ENCODE data around the gene CDKL4. TPM values are rescaled to one million over a fixed set of nuclear protein-coding genes. Genes with fewer than 3 reads are reported as not detected.
"Not testable (repeated sequence)": the region's sequence is repeated elsewhere in the genome, so short reads cannot be mapped to it uniquely, and the experiment has no call there.

Gene CDKL4
- total RNA-seq, 2 donors from 2014 or later, result 0.30 TPM; not detected in 1

DNA sequence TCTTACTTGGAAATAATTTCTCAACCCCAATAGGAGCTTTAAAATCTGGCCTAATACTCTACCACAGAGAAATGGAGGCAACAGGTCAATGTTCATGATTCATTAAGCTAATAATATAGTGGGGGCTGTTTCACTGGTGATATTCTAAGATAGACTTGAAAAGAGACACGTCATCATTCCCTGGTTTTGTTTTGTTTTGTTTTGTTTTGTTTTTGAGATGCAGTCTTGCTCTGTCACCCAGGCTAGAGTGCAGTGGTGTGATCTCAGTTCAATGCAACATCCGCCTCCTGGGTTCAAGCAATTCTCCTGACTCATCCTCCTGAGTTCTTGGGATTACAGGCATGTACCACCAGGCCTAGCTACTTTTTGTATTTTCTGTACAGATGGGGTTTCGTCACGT is 85.4 kb downstream of the CDKL4 start:
- ATAC-seq (replicated peaks in 1 of 2), result no peak
- Mint-ChIP-seq H3K36me3 (ENCODE audit: insufficient read depth in 2 of 2) (peaks cover 0 to 2% of the 10 kb centered on the region in 2 donors), H3K27ac (no peak overlapping the region), H3K4me1 (ENCODE audit: low read depth) (no peaks in the 10 kb centered on the region), H3K4me3 (no peak overlapping the region), H3K9me3 (peaks cover 0 to 2% of the 10 kb centered on the region in 2 donors), H3K27me3 (ENCODE audit: low read depth) (no peaks in the 10 kb centered on the region)
- DNase-seq, result no peak

DNA sequence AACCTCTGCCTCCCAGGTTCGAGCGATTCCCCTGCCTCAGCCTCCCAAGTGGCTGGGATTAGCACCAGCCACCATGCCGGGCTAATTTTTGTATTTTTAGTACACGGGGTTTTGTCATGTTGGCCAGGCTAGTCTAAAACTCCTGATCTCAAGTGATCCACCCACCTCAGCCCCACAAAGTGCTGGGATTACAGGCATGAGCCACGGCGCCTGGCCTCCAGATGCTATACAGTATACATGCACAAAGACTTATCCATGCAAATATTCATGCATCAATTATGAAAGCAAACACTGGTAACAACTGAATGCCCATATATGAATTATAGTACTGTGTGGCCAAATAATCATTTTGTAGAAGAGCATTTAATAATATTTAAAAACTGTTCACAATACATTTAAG is 86.9 kb downstream of the CDKL4 start:
- DNase-seq (no peak), ATAC-seq (replicated peaks in 1 of 2) (no peak)
- no peaks in the 10 kb centered on the region for H3K4me1 Mint-ChIP-seq (ENCODE audit: low read depth)
- no peaks in the 10 kb centered on the region for H3K36me3 Mint-ChIP-seq (ENCODE audit: insufficient read depth in 2 of 2)
- no peaks in the 10 kb centered on the region for H3K9me3 Mint-ChIP-seq
- H3K27ac Mint-ChIP-seq, result no peak overlapping the region
- H3K27me3 Mint-ChIP-seq (ENCODE audit: low read depth), result no peaks in the 10 kb centered on the region
- no peak overlapping the region for H3K4me3 Mint-ChIP-seq

DNA sequence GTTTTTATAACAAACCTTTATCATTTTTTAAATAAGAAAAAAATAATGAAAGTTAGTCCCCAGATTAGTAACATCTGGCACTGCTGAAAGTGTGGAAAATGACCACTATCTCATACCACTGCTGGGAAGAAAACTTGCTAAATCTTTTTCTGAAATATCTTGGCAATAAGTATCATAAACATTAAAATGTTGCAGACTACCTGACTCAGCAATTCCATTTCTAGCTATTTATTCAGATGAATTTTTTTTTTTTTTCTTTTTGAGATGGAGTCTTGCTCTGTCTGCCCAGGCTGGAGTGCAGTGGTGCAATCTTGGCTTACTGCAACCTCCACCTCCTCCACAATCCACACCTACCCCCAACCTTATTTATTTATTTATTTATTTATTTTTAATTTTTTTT is 87.7 kb downstream of the CDKL4 start:
- ATAC-seq (replicated peaks in 1 of 2), result no peak
- no peak overlapping the region for H3K4me3 Mint-ChIP-seq
- H3K9me3 Mint-ChIP-seq, result no peaks in the 10 kb centered on the region

DNA sequence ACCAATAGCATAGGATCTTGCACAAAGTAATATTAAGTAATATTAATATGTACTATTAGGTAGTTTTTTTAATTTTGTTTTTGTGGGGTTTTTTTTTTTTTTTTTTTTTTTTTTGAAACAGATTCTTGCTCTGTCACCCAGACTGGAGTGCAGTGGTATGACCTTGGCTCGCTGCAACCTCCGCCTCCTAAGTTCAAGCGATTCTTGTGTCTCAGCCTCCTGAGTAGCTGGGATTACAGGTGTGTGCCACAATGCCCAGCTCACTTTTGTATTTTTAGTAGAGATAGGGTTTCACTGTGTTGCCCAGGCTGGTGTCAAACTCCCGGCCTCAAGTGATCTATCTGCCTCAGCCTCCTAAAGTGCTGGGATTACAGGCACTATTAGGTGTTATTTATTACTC is 88.2 kb downstream of the CDKL4 start:
- H3K4me3 Mint-ChIP-seq; H3K27ac Mint-ChIP-seq; H3K4me1 Mint-ChIP-seq (ENCODE audit: low read depth); H3K9me3 Mint-ChIP-seq; H3K36me3 Mint-ChIP-seq (ENCODE audit: insufficient read depth in 2 of 2); H3K27me3 Mint-ChIP-seq (ENCODE audit: low read depth); ATAC-seq (replicated peaks in 1 of 2); DNase-seq: not testable (repeated sequence)

More for the DNA sequence above, 87.7 kb downstream of the CDKL4 start:
- no peak for DNase-seq
- no peaks in the 10 kb centered on the region for H3K4me1 Mint-ChIP-seq (ENCODE audit: low read depth)
- no peak overlapping the region for H3K27ac Mint-ChIP-seq
- no peaks in the 10 kb centered on the region for H3K27me3 Mint-ChIP-seq (ENCODE audit: low read depth)
- no peaks in the 10 kb centered on the region for H3K36me3 Mint-ChIP-seq (ENCODE audit: insufficient read depth in 2 of 2)

DNA sequence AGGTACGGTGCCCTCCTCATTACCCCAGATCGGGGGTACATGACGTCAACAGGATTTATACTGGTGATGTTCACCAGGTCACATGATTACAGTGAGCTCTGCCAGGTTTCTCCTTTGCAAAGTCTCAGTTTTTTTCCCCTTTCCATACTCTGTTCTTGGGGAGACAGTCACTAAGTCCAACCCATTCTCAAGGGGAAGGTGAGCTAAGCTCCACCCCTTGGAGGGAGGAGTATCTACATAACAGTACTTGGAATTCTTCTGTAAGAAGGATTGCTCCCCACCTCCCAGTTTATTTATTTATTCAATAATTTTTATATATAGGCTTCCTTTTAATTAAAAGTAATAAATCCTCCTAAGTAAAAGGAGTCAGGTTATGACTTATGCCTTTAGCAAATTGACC is 88.8 kb downstream of the CDKL4 start:
- Mint-ChIP-seq H3K27me3 (ENCODE audit: low read depth) (no peaks in the 10 kb centered on the region), H3K36me3 (ENCODE audit: insufficient read depth in 2 of 2) (no peaks in the 10 kb centered on the region), H3K9me3 (no peaks in the 10 kb centered on the region), H3K4me1 (ENCODE audit: low read depth) (no peaks in the 10 kb centered on the region), H3K27ac (no peak overlapping the region), H3K4me3 (no peak overlapping the region)
- no peak for DNase-seq
- no peak for ATAC-seq (replicated peaks in 1 of 2)

DNA sequence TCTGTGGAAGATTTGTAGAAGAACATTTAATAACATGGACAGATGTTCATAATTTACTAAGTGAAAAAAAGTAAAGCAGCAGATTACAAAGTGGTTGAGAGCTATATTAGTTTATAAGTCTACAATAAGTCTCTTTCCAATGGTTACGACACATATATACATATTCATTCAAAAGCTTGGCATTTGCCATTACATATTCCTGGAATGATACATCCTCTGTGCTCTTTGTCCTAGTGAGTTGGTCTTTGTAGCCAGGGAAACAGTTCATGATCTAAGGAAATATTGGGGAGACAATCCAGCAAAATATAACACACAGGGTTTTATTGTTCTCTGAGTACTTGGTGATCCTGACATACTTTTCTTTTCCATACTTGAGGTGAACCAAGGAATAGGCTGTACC is 90.5 kb downstream of the CDKL4 start:
- Mint-ChIP-seq H3K36me3 (ENCODE audit: insufficient read depth in 2 of 2) (no peaks in the 10 kb centered on the region), H3K4me1 (ENCODE audit: low read depth) (no peaks in the 10 kb centered on the region), H3K27me3 (ENCODE audit: low read depth) (no peaks in the 10 kb centered on the region), H3K27ac (no peak overlapping the region), H3K9me3 (no peaks in the 10 kb centered on the region), H3K4me3 (no peak overlapping the region)
- ATAC-seq (replicated peaks in 1 of 2) (no peak), DNase-seq (no peak)

DNA sequence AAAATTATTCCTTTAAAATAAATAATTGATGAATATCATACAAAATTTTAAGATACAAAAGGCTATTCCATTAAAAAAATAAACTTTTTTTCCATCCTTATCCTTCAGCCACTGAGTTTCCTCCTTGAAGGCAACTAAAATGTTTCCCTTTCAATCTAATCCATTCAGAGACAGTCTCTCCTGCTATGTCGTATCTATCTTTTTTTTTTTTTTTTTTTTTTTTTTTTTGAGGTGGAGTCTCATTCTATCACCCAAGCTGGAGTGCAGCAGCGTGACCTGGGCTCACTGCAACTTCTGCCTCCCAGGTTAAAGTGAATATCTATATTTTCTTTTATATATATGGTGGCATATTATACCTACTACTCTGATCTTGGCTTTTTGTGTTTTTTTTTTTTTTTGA is 91.3 kb downstream of the CDKL4 start:
- Mint-ChIP-seq H3K36me3 (ENCODE audit: insufficient read depth in 2 of 2) (no peaks in the 10 kb centered on the region), H3K4me3 (no peak overlapping the region), H3K27ac (no peak overlapping the region), H3K9me3 (no peaks in the 10 kb centered on the region), H3K4me1 (ENCODE audit: low read depth) (no peaks in the 10 kb centered on the region), H3K27me3 (ENCODE audit: low read depth) (no peaks in the 10 kb centered on the region)
- ATAC-seq (replicated peaks in 1 of 2) (no peak), DNase-seq (no peak)

DNA sequence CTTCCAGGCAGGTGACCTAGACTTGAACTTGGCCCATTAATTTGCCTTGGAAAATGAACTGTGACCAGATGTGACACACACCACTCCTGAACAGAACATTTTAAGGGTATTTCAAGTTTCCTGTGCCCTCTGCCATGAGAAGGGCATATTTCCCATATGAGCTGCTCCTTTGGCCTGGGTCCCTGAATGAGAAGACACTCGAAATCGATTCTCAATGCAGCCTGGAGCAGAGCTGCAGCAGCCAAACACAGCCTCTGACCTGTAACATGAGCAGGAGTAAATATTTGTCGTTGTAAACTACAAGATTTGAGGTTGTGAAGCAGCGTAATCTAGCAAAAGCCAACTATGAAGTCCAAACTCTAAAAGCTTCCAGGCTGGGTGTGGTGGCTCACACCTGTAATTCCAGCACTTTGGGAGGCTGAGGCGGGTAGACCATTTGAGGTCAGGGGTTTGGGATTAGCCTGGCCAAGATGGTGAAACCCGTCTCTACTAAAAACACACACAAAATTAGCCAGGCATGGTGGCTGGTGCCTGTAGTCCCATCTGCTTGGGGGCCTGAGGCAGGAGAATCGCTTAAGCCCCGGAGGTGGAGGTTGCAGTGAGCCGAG is 92.8 kb downstream of the CDKL4 start:
- DNase-seq, result no peak
- Mint-ChIP-seq H3K9me3 (no peaks in the 10 kb centered on the region), H3K4me1 (ENCODE audit: low read depth) (no peaks in the 10 kb centered on the region), H3K4me3 (no peak overlapping the region), H3K27me3 (ENCODE audit: low read depth) (no peaks in the 10 kb centered on the region), H3K36me3 (ENCODE audit: insufficient read depth in 2 of 2) (no peaks in the 10 kb centered on the region), H3K27ac (no peak overlapping the region)
- ATAC-seq (replicated peaks in 1 of 2), result no peak

DNA sequence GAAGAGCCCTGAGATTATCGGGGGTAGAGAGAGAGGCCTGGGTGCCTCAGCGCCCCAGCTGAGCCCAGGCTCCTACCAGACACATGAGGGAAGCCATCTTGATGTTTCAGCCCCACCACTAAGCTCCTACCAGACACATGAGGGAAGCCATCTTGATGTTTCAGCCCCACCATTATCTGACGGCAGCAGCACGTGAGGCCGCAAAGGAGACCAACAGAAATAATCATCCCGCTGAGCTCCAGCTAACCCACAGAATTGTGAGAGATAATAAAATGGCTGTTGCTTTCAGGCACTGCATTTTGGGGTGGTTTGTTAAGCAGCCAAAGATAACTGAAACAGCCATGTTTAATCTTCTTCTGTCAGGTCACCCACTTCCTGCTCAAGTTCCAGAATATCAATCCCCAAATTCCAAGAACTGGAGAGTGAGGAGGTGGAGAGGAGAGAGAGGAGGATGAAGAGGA is 93.6 kb downstream of the CDKL4 start:
- Mint-ChIP-seq H3K36me3 (ENCODE audit: insufficient read depth in 2 of 2) (no peaks in the 10 kb centered on the region), H3K27ac (no peak overlapping the region), H3K4me1 (ENCODE audit: low read depth) (no peaks in the 10 kb centered on the region), H3K27me3 (ENCODE audit: low read depth) (no peaks in the 10 kb centered on the region), H3K9me3 (no peaks in the 10 kb centered on the region), H3K4me3 (no peak overlapping the region)
- DNase-seq, result no peak
- ATAC-seq (replicated peaks in 1 of 2), result no peak

DNA sequence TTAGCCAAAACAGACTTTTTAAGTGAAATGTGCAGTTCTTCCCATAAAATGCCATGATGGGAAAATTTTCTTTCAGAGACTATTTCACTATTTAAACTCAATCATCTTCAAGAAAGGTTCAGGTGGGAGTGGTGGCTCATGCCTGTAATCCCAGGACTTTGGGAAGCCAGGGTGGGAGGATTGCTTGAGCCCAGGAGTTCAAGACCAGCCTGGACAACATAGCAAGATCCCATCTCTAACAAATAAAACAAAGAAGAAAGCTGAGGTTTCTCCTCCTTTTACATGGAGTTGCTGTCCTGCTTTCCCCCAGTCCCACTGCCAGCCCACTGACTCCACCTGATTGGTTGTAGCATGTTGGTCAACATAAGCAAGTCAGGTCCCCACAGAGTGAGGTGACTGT is 97.1 kb downstream of the CDKL4 start:
- Mint-ChIP-seq H3K36me3 (ENCODE audit: insufficient read depth in 2 of 2) (peaks cover 0 to 1% of the 10 kb centered on the region in 2 donors), H3K4me3 (no peak overlapping the region), H3K27me3 (ENCODE audit: low read depth) (no peaks in the 10 kb centered on the region), H3K27ac (no peak overlapping the region), H3K9me3 (no peaks in the 10 kb centered on the region), H3K4me1 (ENCODE audit: low read depth) (peaks cover 17% of the 10 kb centered on the region)
- ATAC-seq (replicated peaks in 1 of 2), result no peak
- no peak for DNase-seq

DNA sequence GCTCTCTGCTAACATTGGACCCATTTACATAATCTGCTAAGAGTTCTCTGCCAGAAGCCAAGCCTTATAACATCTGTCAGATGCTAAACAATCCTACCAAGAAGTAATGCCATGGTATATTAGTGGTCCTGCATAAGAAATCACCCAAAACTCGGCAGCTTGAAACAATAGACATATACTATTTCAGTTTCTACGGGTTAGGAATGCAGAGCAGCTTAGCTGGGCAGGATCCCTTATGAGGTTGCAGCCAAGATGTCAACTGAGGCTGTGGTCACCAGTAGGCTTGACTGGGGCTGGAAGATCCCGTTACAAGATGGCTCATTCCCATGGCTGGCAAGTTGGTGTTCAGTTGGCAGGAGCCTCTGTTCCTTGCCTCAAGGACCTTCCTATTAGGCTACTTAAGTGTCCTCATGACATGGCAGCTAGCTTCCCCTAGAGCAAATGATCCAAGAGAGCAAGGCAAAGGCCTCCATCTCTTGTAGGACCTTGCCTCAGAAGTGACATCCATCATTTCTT is 97.8 kb downstream of the CDKL4 start:
- H3K27ac Mint-ChIP-seq, result no peak overlapping the region
- H3K4me1 Mint-ChIP-seq (ENCODE audit: low read depth), result peaks cover 24% of the 10 kb centered on the region
- ATAC-seq (replicated peaks in 1 of 2) (no peak), DNase-seq (no peak)
- no peaks in the 10 kb centered on the region for H3K27me3 Mint-ChIP-seq (ENCODE audit: low read depth)
- peaks cover 0 to 1% of the 10 kb centered on the region in 2 donors for H3K36me3 Mint-ChIP-seq (ENCODE audit: insufficient read depth in 2 of 2)
- H3K9me3 Mint-ChIP-seq, result no peaks in the 10 kb centered on the region
- no peak overlapping the region for H3K4me3 Mint-ChIP-seq

DNA sequence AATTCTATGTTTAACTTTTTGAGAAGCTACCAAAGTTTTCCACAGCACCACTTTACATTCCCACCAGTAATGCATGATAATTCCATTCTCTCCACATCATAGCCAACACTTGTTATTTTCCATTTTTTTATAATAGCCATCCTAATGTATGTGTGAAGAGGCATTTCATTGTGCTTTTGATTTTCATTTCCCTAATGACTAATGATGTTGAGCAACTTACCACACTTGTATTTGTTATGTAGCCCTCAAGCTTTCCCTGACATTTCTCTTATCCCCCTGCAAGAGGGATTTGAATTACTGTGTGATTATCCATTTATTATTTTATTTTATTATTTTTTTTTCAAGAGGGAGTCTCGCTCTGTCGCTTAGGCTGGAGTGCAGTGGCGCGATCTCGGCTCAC is 99.4 kb downstream of the CDKL4 start:
- ATAC-seq (replicated peaks in 1 of 2), result no peak
- Mint-ChIP-seq H3K9me3 (no peaks in the 10 kb centered on the region), H3K27me3 (ENCODE audit: low read depth) (no peaks in the 10 kb centered on the region), H3K4me1 (ENCODE audit: low read depth) (peaks cover 37% of the 10 kb centered on the region), H3K27ac (no peak overlapping the region), H3K36me3 (ENCODE audit: insufficient read depth in 2 of 2) (peaks cover 0 to 1% of the 10 kb centered on the region in 2 donors), H3K4me3 (no peak overlapping the region)
- no peak for DNase-seq

DNA sequence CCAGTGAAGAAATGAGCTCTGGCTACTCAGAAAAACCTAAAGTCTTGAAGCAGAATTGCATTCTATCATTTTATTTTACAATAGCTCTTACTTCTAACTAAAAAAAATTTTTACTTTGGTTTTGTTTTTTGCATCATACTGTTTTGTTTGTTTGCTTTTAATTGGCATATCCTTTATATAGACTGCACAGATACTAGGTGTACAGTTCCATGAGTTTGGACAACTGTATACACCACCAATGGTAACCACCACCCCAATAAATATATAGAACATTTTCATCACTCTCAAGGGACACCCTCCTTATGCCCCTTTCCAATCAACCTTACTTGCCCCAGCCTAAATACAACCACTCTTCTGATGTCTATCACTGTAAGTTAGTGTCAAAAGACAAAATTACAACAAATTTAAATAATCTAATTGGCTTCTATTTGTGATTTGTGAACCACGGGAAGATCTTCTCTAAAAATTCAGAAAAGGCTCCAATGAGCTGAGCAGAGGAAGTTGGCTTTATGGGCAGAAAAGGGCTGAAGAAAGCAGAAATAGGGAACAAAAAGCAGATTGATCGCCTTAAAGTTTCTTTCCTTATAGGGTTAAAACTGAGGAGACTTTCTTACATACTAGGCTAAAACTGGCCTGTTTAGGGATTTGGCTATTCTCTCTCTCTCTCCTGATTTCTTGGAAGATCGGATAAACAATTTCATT is 100.7 kb downstream of the CDKL4 start:
- Mint-ChIP-seq H3K9me3 (no peaks in the 10 kb centered on the region), H3K4me1 (ENCODE audit: low read depth) (peaks cover 46% of the 10 kb centered on the region), H3K27me3 (ENCODE audit: low read depth) (no peaks in the 10 kb centered on the region), H3K36me3 (ENCODE audit: insufficient read depth in 2 of 2) (peaks cover 0 to 1% of the 10 kb centered on the region in 2 donors), H3K4me3 (no peak overlapping the region), H3K27ac (peak overlapping the region; percentile 3)
- no peak for DNase-seq
- no peak for ATAC-seq (replicated peaks in 1 of 2)
